GM18868 (cell line): ENCODE results near the gene BZW2.
"Not testable (repeated sequence)": the region's sequence is repeated elsewhere in the genome, so short reads cannot be mapped to it uniquely, and the experiment has no call there.

Experiments used
- ATAC-seq: cut with Tn5 transposase; IDR thresholded peaks from one replicate; pipeline ENCODE4 v1.9.1; 2021; ENCODE audit warnings: mild to moderate bottlenecking, moderate library complexity; ENCODE audit not compliant: unreplicated experiment

BZW2 gene

GRCh38 chr7:16644636-16645592 is 1.1 kb upstream of the BZW2 start:
- no peak for ATAC-seq

- no peak for ATAC-seq
These were observed 591 bp downstream of the BZW2 start for GRCh38 chr7:16646472-16647072.

GRCh38 chr7:16647435-16647960 is 1.5 kb downstream of the BZW2 start:
- no peak for ATAC-seq

GRCh38 chr7:16648551-16648950 is 2.6 kb downstream of the BZW2 start:
- ATAC-seq, result no peak

GRCh38 chr7:16649196-16649595 is 3.2 kb downstream of the BZW2 start:
- ATAC-seq, result no peak

GRCh38 chr7:16650266-16650665 is 4.3 kb downstream of the BZW2 start:
- no peak for ATAC-seq

GRCh38 chr7:16651396-16652239 is 5.6 kb downstream of the BZW2 start:
- no peak for ATAC-seq

GRCh38 chr7:16652240-16652583 is 6.2 kb downstream of the BZW2 start:
- ATAC-seq, result no peak

GRCh38 chr7:16652888-16653287 is 6.9 kb downstream of the BZW2 start:
- ATAC-seq, result no peak

- ATAC-seq, result no peak
These were observed 9.4 kb downstream of the BZW2 start for GRCh38 chr7:16655394-16655793.

GRCh38 chr7:16656141-16656540 is 10.2 kb downstream of the BZW2 start:
- ATAC-seq, result no peak

GRCh38 chr7:16657656-16658279 is 11.8 kb downstream of the BZW2 start:
- no peak for ATAC-seq

GRCh38 chr7:16659854-16660497 is 14.0 kb downstream of the BZW2 start:
- ATAC-seq, result not testable (repeated sequence)

GRCh38 chr7:16660702-16661464 is 14.9 kb downstream of the BZW2 start:
- ATAC-seq, result no peak

GRCh38 chr7:16661924-16662323 is 15.9 kb downstream of the BZW2 start:
- no peak for ATAC-seq

GRCh38 chr7:16667355-16667754 is 21.4 kb downstream of the BZW2 start:
- no peak for ATAC-seq

GRCh38 chr7:16668049-16668858 is 22.3 kb downstream of the BZW2 start:
- no peak for ATAC-seq

GRCh38 chr7:16668978-16669377 is 23.0 kb downstream of the BZW2 start:
- ATAC-seq, result no peak

GRCh38 chr7:16669581-16669980 is 23.6 kb downstream of the BZW2 start:
- no peak for ATAC-seq
